HCT116 (cell line): ENCODE data around the gene CD207.

Experiments
- EZH2 ChIP-seq: fragments of 200-600 bp; sonication (generic); IDR thresholded peaks from 2 replicates; pipeline ENCODE4 v1.6.1; 2017; ENCODE audit warnings: antibody characterized with exemption, mixed run types
- JUND ChIP-seq: IDR thresholded peaks from 2 replicates; pipeline ENCODE4 v1.6.1; 2012
- POLR2A ChIP-seq: IDR thresholded peaks from 2 replicates; pipeline ENCODE4 v1.7.0; 2011; ENCODE audit warnings: borderline replicate concordance; ENCODE audit not compliant: insufficient read depth, insufficient read length; ENCODE audit errors: extremely low read depth
- SIN3A ChIP-seq: IDR thresholded peaks from 2 replicates; pipeline ENCODE4 v1.6.1; 2012; ENCODE audit warnings: low read depth
- SRF ChIP-seq: IDR thresholded peaks from 2 replicates; pipeline ENCODE4 v1.6.1; 2012; ENCODE audit warnings: low read depth
- TCF7L2 ChIP-seq: IDR thresholded peaks from 2 replicates; pipeline ENCODE4 v1.7.0; 2011; ENCODE audit warnings: borderline replicate concordance, inconsistent platforms; ENCODE audit not compliant: insufficient read depth, insufficient read length; ENCODE audit errors: extremely low read depth
- ZNF274 ChIP-seq: fragments of 200-500 bp; sonication (Bioruptor generic); IDR thresholded peaks from 2 replicates; pipeline ENCODE4 v1.6.1; 2014; ENCODE audit warnings: mild to moderate bottlenecking, low read depth, low read length, inconsistent platforms
- TF ChIP-seq, protein P1 (sequence below), 3 experiments: fragments of 200-600 bp in 1 of 3; sonication (generic) in 1 of 3; IDR thresholded peaks in 2 of 3; conservative IDR thresholded peaks in 1 of 3; 2 replicates each; pipeline ENCODE4 v1.5.1; 2012 to 2017; ENCODE audit warnings: low read depth in 2 of 3, low read length in 2 of 3, antibody characterized with exemption in 1 of 3, borderline replicate concordance in 1 of 3, control low read depth in 1 of 3, mild to moderate bottlenecking in 1 of 3, mixed read lengths in 1 of 3, mixed run types in 1 of 3, moderate library complexity in 1 of 3; ENCODE audit not compliant: insufficient read depth in 1 of 3
- TF ChIP-seq, protein P2 (sequence below): IDR thresholded peaks from 2 replicates; pipeline ENCODE4 v1.6.1; 2011; ENCODE audit warnings: mild to moderate bottlenecking, low read length, moderate library complexity; ENCODE audit not compliant: insufficient replicate concordance; ENCODE audit errors: extremely low read depth

DNA sequence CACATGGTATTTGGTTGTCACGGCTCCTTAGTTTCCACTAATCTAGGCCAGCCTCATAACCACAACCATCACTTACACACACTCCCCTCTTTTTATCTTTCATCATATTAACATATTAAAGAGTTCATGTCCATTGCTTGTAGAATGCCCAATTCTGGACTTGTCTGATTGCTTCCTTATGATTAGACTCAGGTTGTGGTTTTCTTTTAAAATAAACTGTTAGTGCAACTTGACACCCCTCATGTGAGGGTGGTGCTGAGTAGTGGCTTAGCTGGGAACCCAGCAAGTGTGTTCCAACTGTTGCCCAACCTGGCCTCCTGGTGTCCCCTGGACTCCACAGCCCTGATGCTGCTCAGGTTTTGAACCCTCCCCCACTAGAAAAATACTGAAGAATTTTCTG, 20.1 kb upstream of the CD207 start:
- no peak for TF ChIP-seq ZNF274
- no peak for TF ChIP-seq TCF7L2
- TF ChIP-seq, protein P1, sequence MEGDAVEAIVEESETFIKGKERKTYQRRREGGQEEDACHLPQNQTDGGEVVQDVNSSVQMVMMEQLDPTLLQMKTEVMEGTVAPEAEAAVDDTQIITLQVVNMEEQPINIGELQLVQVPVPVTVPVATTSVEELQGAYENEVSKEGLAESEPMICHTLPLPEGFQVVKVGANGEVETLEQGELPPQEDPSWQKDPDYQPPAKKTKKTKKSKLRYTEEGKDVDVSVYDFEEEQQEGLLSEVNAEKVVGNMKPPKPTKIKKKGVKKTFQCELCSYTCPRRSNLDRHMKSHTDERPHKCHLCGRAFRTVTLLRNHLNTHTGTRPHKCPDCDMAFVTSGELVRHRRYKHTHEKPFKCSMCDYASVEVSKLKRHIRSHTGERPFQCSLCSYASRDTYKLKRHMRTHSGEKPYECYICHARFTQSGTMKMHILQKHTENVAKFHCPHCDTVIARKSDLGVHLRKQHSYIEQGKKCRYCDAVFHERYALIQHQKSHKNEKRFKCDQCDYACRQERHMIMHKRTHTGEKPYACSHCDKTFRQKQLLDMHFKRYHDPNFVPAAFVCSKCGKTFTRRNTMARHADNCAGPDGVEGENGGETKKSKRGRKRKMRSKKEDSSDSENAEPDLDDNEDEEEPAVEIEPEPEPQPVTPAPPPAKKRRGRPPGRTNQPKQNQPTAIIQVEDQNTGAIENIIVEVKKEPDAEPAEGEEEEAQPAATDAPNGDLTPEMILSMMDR (IDR thresholded peaks at IDR 0.05 in 2 of 3, conservative IDR thresholded peaks at IDR 0.05 in 1 of 3; ENCODE audit: borderline replicate concordance in 1 of 3, insufficient read depth in 1 of 3, low read depth in 2 of 3, low read length in 2 of 3): no peak
- no peak for TF ChIP-seq SIN3A
- no peak for TF ChIP-seq SRF
- TF ChIP-seq POLR2A: no peak
- TF ChIP-seq EZH2: no peak
- TF ChIP-seq, protein P2, sequence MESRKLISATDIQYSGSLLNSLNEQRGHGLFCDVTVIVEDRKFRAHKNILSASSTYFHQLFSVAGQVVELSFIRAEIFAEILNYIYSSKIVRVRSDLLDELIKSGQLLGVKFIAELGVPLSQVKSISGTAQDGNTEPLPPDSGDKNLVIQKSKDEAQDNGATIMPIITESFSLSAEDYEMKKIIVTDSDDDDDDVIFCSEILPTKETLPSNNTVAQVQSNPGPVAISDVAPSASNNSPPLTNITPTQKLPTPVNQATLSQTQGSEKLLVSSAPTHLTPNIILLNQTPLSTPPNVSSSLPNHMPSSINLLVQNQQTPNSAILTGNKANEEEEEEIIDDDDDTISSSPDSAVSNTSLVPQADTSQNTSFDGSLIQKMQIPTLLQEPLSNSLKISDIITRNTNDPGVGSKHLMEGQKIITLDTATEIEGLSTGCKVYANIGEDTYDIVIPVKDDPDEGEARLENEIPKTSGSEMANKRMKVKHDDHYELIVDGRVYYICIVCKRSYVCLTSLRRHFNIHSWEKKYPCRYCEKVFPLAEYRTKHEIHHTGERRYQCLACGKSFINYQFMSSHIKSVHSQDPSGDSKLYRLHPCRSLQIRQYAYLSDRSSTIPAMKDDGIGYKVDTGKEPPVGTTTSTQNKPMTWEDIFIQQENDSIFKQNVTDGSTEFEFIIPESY: no peak
- no peak for TF ChIP-seq JUND
